Renal cortex interstitium (tissue), 15 donors: ENCODE data around the gene ALDH3B1. TPM values are rescaled to one million over a fixed set of nuclear protein-coding genes. Genes with fewer than 3 reads are reported as not detected.
"Not testable (repeated sequence)": the region's sequence is repeated elsewhere in the genome, so short reads cannot be mapped to it uniquely, and the experiment has no call there.

Experiments
- DNase-seq, 11 donors: peaks; one replicate each; pipeline ENCODE4 v3.0.0-alpha.2; 2013; ENCODE audit warnings: low read depth in 9 of 11, low spot score in 4 of 11; ENCODE audit errors: extremely low read depth in 1 of 11
- long read RNA-seq, 16 experiments: transcript quantifications; one replicate each; lab custom pipeline, GENCODE V29; 2026
- polyA plus RNA-seq, 3 donors: library from polyadenylated mRNA; unstranded; fragments of 120-200 nt; gene quantifications; one replicate each; pipeline ENCODE4 v1.2.1, GENCODE V29; 2013; ENCODE audit not compliant: insufficient read length in 3 of 3

Gene ALDH3B1, protein sequence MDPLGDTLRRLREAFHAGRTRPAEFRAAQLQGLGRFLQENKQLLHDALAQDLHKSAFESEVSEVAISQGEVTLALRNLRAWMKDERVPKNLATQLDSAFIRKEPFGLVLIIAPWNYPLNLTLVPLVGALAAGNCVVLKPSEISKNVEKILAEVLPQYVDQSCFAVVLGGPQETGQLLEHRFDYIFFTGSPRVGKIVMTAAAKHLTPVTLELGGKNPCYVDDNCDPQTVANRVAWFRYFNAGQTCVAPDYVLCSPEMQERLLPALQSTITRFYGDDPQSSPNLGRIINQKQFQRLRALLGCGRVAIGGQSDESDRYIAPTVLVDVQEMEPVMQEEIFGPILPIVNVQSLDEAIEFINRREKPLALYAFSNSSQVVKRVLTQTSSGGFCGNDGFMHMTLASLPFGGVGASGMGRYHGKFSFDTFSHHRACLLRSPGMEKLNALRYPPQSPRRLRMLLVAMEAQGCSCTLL
- polyA plus RNA-seq: 1 to 10 TPM; 1.8 to 3.9 (median 2.2) TPM
- long read RNA-seq, donor 1, partial matches to known transcripts: 5 of 7 reads
- long read RNA-seq, donor 1, other reads (novel, unspliced or antisense): 0 of 7 reads
- long read RNA-seq, donor 2, partial matches to known transcripts: 0 of 1 reads
- long read RNA-seq, donor 2, other reads (novel, unspliced or antisense): 0 of 1 reads
- long read RNA-seq, donor 3, partial matches to known transcripts: 0 of 1 reads
- long read RNA-seq, donor 3, other reads (novel, unspliced or antisense): 0 of 1 reads
- long read RNA-seq, donor 4: 0 reads
- long read RNA-seq, donor 5: 0 reads
- long read RNA-seq, donor 6: 0 reads
- long read RNA-seq, donor 7, partial matches to known transcripts: 0 of 1 reads
- long read RNA-seq, donor 7, other reads (novel, unspliced or antisense): 0 of 1 reads
- long read RNA-seq, donor 8, partial matches to known transcripts: 0 of 2 reads
- long read RNA-seq, donor 8, other reads (novel, unspliced or antisense): 0 of 2 reads
- long read RNA-seq, donor 9: 0 reads
- long read RNA-seq, donor 10: 0 reads
- long read RNA-seq, donor 11: 0 reads
- long read RNA-seq, donor 12: 0 reads
- long read RNA-seq, donor 13: 0 reads
- long read RNA-seq, donor 14: 0 reads
- long read RNA-seq, donor 15, partial matches to known transcripts: 0 of 1 reads
- long read RNA-seq, donor 15, other reads (novel, unspliced or antisense): 0 of 1 reads
- long read RNA-seq, donor 16, partial matches to known transcripts: 0 of 4 reads
- long read RNA-seq, donor 16, other reads (novel, unspliced or antisense): 0 of 4 reads

DNA sequence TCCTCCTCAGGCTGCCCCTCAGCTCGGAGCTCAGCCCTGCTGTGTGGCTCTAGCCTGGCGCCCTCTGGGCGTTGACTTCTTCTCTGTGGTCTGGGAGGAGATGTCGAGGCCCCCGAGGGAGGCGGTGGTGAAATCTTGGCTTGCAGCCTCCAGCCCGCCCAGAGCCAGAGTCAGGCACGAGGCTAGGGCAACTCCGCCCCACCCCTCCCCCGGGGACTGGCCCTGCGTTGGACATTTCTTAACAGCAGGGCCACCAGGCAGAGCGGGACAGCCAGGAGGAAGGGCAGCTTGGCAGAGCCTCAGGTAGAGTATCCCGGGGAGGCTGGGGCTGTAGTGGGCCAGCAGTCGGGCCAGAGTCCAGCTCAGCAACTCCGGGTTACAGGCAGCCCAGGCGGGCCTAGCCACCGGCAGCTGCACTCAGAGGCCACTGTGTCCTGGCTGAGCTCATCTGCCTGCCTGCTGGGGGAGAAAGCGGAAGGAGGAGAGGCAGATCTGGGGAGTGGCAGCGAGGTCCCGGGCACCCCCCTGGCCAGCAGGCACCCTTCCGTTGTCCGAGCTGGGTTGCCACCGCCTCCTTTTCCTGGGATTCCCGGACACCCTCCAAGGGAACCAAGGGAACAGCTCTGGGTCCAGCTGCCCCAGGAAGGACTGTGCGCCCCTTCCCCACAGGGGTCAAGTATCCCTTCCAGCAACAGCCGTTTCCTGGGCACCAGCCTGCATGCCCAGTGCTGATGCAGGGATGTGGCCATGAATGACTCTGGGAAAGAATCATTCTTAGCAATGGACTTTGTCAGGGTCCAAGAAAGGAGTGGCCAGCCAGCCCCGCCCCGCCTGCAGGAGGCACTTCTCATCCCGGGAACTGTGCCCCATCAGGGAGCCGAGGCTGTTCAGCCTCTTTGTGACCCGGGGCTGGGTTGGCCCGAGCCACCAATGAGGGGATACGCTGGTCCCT is at the start of gene ALDH3B1:
TSS of gene ALDH3B1 (plus strand) at position 238 of the 952 bp plus-strand sequence. CDS start 4,971 bp downstream, outside the sequence.
- no peak for DNase-seq

DNA sequence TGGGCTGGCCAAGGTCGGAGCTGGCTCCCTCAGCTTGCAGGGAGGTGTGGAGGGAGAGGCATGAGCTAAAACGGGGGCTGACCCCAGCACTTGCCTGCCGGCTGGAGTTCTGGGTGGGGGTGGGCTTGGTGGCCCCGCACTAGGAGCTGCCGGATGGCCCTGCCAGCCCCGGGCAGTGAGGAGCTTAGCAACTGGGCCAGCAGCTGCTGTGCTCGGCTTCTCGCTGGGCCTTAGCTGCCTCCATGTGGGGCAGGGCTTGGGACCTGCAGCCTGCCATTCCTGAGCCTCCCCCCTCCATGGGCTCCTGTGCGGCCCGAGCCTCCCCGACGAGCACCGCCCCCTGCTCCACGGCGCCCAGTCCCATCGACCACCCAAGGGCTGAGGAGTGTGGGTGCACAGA is 46.9 kb upstream of the ALDH3B1 start:
- DNase-seq: not testable (repeated sequence)

DNA sequence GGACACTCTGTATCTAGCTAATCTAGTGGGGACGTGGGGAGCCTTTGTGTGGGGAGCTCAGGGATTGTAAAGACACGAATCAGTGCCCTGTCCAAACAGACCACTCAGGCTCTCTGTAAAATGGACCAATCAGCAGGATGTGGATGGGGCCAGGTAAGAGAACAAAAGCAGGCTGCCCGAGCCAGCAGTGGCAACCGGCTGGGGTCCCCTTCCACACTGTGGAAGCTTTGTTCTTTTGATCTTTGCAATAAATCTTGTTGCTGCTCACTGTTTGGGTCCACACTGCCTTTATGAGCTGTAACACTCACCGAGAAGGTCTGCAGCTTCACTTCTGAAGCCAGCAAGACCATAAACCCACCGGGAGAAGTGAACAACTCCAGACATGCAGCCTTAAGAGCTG is 46.2 kb upstream of the ALDH3B1 start:
- DNase-seq: not testable (repeated sequence)

DNA sequence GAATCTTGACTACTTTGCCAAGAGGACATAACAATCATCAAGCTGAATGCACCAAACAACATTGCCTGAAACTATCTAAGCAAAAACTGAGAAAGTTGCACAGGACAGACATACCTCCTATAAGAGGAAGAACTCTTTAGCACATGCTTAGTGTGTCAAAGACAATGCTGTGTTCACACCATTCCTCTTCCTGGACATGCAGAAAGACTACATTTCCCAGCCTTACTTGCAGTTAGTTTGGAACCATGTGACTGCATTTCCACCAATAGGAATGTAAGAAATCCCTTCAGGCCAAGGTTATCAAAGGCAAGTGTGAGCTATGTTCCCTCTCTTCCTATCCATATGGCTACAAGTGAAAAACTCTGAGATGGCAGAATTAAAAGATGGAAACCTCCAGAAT is 45.4 kb upstream of the ALDH3B1 start:
- DNase-seq: not testable (repeated sequence)

DNA sequence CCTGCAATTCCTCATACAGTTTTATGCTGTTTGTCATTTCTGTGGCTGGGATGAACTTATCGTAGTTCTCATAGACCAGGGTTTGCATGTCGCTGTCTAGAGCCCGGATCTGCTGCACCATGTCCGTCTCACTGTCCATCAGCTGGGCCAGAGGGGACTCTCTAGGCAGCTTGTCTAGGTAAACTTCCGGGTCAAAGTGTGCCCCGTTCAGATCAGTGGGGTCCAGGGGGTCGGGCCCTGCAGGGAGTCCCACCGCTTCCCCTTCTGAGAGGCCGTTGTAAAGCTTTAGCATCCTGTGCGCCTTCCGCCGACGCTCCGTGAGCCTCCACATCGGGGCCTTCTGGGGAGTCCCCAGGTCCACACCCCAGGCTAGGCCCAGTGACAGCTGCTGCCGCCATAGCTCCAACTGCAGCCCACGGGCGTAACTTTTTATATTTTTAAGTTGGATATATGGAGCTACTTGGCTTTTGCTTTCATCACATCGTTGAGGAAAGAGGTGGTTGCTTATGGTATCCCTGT is 44.2 kb upstream of the ALDH3B1 start:
- not testable (repeated sequence) for DNase-seq

DNA sequence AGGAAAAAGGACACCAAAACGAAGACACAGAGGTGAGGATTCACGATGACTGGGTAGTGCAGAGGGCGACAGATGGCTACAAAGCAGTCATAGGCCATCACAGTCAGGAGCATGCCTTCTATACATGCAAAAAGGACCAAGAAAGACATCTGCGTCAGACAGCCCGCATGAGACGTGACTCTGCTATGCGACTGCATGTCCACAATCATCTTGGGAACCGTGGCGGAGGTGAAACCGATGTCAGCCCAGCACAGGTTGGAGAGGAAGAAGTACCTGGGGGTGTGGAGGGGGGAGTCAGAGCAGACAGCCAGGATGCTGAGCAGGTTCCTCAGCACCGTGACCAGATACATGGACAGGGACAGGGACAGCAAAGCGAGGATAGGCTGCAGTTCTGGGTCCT is 35.4 kb upstream of the ALDH3B1 start:
- not testable (repeated sequence) for DNase-seq

DNA sequence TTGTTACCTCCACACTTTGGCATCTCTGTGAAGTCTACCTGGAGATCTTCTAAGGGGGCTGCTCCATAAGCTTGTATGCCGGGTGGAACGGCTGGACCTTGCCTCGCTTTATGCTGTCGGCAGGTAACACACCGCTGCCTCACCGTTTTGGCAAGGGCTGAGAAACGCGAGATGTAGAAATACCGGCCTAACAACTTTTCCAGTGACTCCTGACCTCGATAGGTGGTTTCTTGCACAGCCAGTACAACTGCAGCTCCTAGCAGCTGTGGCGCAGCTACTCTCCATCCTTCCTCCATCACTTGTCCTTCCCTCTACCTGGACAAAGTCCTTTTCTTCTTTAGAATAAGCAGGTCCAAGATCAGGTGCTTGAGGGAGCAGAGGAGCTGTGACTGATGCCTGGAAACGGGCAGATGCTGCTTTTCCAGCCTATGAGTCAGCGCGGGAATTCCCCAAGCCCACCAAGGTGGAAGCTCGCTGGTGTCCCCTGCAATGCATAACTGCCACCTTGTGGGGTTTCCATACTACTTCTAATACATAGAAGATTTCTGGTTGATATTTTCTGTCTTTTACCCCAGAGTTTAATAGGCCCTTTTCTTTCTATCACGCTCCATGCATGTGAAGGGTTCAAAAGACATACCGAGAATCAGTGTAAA is 31.2 kb upstream of the ALDH3B1 start:
- peak in 2 of 11 donors; percentile 35 to 50 for DNase-seq

DNA sequence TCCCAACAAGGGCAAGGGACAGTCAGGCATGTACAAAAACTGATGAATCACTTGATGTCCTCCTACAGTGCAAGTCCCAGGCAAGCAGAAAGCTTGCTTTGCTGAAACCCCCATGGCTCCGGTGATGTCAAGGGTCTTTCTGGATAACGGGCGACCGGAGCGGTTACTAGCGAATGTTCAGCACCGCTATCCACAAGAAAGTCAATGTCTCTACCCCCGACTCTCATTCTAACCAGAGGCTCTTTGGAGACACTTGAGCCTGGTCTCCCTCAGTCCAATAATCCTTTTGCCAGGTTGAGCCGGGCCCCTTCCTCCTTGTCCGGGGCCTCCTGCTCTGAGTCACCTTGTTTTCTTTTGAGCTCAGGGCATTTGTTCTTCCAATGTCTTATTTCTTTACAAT is 28.9 kb upstream of the ALDH3B1 start:
- not testable (repeated sequence) for DNase-seq

DNA sequence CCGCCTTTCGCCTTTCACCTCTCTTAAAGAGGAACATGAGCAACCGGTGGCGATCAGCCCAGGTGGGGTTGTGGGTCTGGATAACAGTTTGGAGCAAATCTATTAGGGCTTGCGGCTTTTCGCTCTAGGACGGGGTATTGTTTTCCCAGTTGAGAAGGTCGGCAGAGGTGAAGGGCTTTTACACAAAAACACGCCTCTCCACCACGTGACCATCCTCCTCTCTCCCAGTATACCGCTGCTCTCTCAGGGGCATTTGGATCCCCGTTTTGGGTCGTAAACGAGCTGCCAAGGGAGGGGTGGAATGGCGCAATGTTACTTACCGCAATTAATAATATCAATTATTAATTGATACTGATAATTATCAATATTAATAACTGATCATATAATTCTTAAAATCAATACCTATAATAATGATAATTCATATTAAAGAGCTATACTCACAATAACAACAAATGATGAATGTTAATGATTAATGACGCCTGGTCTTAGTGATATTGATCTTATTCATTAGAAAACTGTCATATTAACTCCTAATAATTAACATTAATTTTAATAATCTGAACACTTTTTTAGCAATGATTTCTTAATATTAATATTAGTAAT is 27.8 kb upstream of the ALDH3B1 start:
- not testable (repeated sequence) for DNase-seq

DNA sequence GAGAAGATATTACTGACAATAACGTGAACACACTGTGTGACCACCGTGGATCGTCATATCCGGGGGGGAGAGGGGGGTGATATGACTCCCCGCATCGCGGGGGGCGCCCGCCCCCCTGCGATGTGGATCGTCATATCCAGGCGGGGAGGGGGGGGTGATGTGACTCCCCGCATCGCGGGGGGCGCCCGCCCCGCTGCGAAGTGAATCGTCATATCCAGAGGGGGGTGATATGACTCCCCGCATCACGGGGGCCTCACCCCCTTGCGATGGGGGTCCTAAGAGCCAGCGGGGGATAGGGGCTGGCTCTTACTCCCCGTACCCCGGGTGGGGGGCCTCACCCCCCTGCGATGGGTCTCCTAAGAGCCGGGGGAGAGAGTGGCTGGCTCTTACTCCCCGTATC is 26.2 kb upstream of the ALDH3B1 start:
- DNase-seq: no peak

DNA sequence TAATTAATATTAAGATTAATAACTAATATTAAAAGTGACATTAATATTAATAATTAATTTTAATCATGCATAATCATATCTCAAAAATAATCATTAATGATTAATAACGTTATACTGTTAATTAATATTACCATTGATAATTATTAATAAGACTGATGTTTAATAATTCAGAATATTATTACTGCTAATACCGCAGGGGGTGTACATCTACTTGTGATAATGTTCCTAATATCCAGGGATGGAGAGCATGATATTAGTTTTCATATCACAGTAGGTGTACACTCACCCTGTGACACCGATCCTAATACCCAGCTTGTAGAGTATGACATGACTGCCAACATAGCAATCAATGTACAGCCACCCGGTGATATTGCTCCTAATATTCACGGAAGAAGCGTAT is 24.8 kb upstream of the ALDH3B1 start:
- not testable (repeated sequence) for DNase-seq

DNA sequence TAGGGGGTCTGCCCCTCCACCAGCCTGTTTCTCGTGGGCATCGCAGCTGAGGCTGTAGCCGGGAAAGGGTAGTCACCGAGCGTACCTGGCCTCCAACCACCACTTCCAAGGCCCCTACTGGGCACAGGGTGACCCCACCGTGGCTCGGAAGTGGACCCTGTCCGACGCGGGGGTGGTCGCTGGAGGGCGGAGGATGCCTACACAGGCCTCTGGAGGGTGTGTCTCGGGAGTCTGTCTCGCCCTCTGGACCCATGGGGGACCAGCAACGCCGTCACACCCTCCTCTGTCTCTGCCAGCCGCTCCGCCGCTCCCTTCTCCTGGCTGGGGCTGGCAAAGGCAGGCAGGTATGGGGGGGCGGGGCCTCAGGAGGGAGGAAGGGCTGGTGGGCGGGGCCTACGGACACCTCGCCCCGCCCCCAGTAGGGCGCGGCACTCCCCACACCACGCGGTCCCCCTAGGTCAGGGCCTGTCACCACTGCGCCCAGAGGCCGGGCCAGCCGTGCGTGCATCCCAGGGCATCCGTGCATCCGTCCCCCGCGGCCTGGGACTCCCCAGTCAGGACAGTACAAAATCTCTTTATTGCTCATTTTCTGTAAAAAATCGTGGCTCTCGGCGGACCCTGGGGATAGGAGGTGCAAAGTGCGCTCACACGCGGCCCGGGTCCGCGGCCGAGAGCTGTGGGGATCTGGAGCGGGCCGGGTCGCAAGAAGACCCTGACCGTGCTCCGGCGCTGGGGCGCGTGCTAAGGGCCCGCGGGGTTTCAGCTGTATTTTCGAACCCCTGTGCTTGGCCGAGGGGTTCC is 19.4 kb upstream of the ALDH3B1 start:
- not testable (repeated sequence) for DNase-seq

DNA sequence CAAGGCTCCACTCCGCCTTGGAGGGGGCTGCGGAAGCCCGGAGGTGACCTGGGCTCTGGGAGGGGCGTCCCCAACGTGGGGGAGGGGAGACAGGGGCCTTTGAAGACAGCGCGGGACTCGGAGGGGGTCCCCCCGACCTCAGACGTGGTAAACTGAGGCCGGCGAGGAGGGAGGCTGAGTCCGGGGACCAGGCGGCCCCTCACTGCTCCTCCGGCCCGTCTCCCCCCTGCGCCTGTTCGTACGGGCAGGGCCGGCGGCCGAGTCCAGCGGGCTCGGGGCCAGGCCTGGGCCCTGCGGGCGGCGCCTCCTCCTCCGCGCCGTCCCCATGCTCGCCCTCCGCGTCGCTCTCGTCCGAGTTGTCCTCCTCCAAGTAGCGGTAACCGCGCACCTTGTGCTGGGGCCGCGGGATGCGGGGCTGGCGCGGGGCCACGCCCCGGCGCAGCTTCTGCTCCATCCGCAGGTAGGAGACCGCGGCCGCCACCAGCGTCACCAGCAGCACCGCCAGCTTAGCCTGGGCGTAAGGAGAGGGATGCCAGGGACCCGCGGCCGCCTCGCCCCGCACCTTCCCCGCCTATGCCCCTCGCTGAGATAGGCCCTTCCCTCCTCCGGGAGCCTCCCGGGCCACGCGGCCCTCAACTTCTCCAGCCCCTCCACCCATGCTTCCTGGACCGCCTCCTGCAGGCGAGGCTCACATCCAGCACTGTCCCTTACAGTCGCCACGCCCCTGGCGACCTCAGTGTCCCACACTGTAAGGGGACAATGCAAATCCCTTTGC is 18.6 kb upstream of the ALDH3B1 start:
- DNase-seq: not testable (repeated sequence)

DNA sequence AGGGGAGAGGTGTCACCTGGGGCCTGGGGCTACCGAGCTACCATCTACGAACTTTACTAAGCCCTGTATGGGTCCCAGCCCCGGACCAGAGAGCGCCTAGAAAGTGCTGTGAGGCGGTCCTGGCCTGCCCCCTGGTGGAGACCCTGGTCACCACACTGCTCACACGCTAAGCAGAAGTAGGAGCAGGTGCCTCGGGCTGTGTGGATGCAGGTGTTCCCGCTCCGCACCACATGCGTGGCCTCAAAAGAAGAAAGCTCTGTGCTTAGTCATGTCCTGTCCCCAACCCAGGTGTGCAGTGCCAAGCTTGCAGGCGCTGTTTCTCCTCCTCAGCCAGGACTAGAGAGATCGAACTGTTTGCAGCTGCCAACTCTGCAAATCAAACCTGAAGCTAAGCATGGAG is 16.3 kb upstream of the ALDH3B1 start:
- DNase-seq: not testable (repeated sequence)

DNA sequence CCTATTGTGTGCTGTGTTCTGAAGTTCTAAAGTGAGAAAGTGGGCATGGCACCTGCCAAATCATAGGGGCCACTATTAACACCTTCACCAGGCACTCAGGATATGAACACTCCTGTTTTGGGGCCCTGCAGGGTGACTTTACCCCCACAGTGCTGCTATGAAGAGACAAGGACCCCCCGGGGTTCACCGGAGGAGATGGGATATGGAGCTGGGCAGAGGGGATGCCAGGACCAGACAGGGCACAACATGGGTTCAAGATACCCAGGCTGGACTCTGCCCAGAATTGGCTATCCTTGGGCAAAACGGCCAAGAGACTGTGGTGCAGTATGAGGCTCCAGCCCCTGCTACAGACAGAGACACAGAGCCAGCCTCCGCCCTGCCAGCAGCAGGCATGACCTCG is 15.7 kb upstream of the ALDH3B1 start:
- not testable (repeated sequence) for DNase-seq
